GM06990 (cell line): ENCODE data around the gene TSC22D3.

Source experiments
- DNase-seq: peaks from one replicate; pipeline ENCODE4 v3.0.0-alpha.2; 2011; ENCODE audit not compliant: insufficient read length; ENCODE audit errors: extremely low read depth
- H3K27me3 ChIP-seq: replicated peaks from 2 replicates; pipeline ENCODE4 v1.6.0; 2011; ENCODE audit warnings: low read length; ENCODE audit not compliant: control insufficient read depth, insufficient read depth
- H3K36me3 ChIP-seq: 2 replicates; pipeline ENCODE4 v1.5.1; 2011; ENCODE audit warnings: low read length; ENCODE audit not compliant: control insufficient read depth, insufficient read depth
- H3K4me3 ChIP-seq: replicated peaks from 2 replicates; pipeline ENCODE4 v1.5.1; 2011; ENCODE audit warnings: low read depth, mild to moderate bottlenecking, control low read depth, low read length
- CTCF ChIP-seq: IDR thresholded peaks from 2 replicates; pipeline ENCODE4 v1.5.1; 2011; ENCODE audit warnings: low read length, control low read depth, mild to moderate bottlenecking, inconsistent platforms; ENCODE audit not compliant: insufficient read depth, poor library complexity, severe bottlenecking

TSC22D3 gene

GRCh38 chrX:107716118-107716684 is 59.4 kb downstream of the TSC22D3 start:
- Histone ChIP-seq H3K36me3 (no peaks in the 10 kb centered on the region), H3K4me3 (peak overlapping the region; percentile 58), H3K27me3 (no peaks in the 10 kb centered on the region)
- no peak for TF ChIP-seq CTCF
- DNase-seq: peak; percentile 56

DNA sequence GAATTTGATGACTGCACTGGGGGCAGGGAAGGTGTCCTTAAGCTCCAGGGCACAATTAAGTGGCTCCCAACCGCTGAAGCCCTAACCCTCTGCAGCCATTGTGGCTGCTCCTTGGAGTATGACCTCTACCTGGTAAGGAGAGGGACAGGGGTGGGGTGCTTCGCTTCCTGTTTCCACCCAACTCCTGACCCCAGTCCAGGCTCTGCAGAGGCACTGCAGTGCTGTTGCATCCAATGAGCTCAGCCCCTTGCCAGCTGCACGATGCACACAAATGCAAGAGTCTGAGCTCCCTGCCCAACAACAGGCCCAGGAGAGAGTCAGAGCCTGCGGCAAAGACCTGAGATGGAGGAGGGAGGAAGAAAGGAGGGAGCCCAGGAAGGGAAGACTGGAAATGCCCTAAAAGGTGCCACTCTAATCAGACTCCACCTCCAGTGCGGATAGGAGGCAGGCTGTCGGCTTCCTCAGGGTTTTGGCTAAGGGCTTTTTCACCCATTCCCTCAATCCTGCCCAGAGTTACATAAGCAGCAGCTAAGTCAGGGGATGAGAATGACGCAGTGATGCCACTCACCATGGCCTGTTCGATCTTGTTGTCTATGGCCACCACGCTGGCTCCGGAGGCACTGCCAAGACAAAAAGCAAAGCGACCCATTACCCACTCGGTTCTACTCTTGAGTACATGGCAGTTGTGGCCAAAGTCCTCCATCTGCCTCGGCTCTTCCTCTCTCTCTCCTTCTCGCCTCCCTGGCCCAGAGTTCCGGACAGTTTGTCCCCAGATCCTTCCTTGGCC is 60.1 kb downstream of the TSC22D3 start:
- H3K36me3 ChIP-seq: no peaks in the 10 kb centered on the region
- DNase-seq: peak; percentile 30
- no peak for TF ChIP-seq CTCF
- no peaks in the 10 kb centered on the region for H3K27me3 ChIP-seq
- peak overlapping the region; percentile 58 for H3K4me3 ChIP-seq

DNA sequence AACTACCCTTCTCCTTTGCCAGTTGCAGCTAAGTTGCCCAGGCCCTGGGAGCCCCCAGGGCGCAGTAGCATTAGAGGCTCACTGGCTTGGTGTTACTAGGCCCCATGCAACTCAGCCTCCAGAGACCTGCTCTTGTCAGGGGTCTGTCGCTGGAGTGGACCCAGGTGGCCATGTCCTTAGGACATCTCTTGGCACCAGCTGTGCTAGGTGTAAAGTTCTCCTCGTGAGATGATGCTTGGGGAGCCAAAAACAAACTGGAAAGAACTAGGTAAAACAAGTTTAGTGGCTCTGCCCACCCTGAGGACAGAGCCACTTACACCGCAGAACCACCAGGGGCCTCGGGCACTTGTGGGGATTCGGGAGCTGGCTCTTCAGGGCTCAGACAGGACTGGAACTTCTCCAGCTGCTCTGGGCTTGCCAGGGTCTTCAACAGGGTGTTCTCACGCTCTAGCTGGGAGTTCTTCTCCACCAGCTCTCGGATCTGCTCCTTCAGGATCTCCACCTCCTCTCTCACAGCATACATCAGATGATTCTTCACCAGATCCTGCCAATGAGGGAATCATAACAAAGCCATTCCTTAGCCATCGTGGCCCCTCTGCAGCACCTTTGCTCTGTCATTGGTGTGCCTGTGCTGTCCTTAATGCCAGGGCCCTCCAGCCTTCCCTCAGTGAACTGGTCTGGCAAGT is 61.2 kb downstream of the TSC22D3 start:
- Histone ChIP-seq H3K36me3 (no peaks in the 10 kb centered on the region), H3K4me3 (no peak overlapping the region), H3K27me3 (no peaks in the 10 kb centered on the region)
- no peak for DNase-seq
- peak; percentile 16 for TF ChIP-seq CTCF

DNA sequence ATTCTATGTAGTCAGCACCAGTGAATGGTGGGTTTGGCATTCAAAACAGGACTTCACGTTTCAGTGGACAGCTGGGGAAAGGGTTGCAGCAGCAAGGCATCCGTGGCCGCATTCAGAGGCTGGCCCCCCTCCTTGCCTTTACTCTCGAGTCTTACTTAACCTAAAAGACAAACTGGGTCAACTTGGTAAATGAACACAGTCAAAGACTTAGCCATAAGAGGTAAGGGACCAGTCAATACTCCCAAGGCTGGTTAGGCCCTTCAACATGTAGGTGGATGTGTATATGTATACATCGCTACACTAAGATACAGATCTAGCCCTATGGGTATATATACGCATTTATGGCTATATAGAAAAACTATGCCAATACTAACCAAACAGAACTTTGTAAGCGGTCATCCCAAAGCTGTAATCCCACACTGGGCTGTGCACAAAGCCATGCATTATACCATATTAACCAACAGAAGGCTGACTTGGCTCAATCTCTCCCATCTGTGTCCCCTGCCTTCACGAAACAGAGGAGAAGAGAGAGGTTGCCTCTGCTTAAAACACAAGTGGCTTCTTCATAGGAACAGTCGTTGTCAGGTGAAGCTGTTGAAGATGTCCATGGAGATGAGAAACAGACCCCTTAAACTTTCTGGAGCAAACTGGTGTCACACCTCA is 61.9 kb downstream of the TSC22D3 start:
- H3K36me3 ChIP-seq: no peaks in the 10 kb centered on the region
- no peaks in the 10 kb centered on the region for H3K27me3 ChIP-seq
- H3K4me3 ChIP-seq: no peak overlapping the region
- no peak for TF ChIP-seq CTCF
- DNase-seq: no peak

GRCh38 chrX:107713203-107713542 is 62.4 kb downstream of the TSC22D3 start:
- no peaks in the 10 kb centered on the region for H3K27me3 ChIP-seq
- H3K4me3 ChIP-seq: no peak overlapping the region
- no peak for TF ChIP-seq CTCF
- DNase-seq: no peak
- no peaks in the 10 kb centered on the region for H3K36me3 ChIP-seq
